Heart left ventricle (tissue), 13 donors: ENCODE data around the gene PACSIN2.

Source experiments
- POLR2A ChIP-seq, 2 donors: fragments of 450-650 bp; IDR thresholded peaks; one replicate each; pipeline ENCODE4 v1.6.1; 2017; ENCODE audit warnings: antibody characterized with exemption in 2 of 2, mild to moderate bottlenecking in 2 of 2, moderate library complexity in 2 of 2
- TF ChIP-seq, protein P1 (sequence below), 12 donors: fragments of 200-600 bp; sonication (generic) in 4 of 12; IDR thresholded peaks; one replicate each; pipeline versions ENCODE4 v1.5.0 to v1.8.0; 2018 to 2022; ENCODE audit warnings: antibody characterized with exemption in 12 of 12, mild to moderate bottlenecking in 5 of 12
- donor health status: ischemic (EF 13 %, LVEDD 7.1; RV severe dilation, severe dysfunction).
- donor health status: DM: no; HTN: yes; CAD: no.
- donor health status: DM: no; HTN: no; CAD: no.
- donor health status: ischemic (EF 25% LVEDD 6.9; RV normal size, moderate dysfunction).
- donor health status: ischemic (EF 25% LVEDD 5.7; RV mildly dilated, moderate dysfunction).
- donor health status: ischemic (EF 35%, LVEDD 5.7; RV mildly dilated, moderate dysfunction).
- donor health status: nonischemic (EF 11% LVEDD 7.7; RV severe dilation, severe dysfunction).
- donor health status: DM: yes; HTN: yes; CAD: no.
- donor health status: PGD.
- donor health status: ischemic (EF 29% LVEDD 5.4; RV normal size, mild dysfunction).
- donor health status: nonischemic (EF 23%, LVEDD 6.1; RV moderate dilation, normal function).

DNA sequence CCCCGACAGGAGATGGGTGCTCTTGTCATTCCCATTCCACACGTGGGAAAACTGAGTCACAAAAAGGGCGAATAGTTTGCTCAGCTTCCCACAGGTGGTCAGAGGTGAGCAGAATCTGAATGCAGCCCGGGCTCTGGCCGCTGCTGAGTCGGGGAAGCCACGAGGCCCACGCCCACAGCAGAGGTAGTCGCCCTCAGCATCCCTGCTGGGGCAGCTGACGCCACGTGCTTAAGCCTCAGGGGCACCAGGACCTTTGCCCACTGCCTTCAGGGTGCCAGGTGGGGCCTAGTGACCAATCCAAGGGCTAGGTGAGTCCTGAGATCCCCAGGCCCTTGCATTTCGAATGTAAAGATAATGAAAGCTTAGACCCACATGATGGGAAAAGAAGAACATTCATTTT, 133.7 kb downstream of the PACSIN2 start:
- no peak for TF ChIP-seq POLR2A (IDR thresholded peaks at IDR 0.05)
- TF ChIP-seq, protein P1, sequence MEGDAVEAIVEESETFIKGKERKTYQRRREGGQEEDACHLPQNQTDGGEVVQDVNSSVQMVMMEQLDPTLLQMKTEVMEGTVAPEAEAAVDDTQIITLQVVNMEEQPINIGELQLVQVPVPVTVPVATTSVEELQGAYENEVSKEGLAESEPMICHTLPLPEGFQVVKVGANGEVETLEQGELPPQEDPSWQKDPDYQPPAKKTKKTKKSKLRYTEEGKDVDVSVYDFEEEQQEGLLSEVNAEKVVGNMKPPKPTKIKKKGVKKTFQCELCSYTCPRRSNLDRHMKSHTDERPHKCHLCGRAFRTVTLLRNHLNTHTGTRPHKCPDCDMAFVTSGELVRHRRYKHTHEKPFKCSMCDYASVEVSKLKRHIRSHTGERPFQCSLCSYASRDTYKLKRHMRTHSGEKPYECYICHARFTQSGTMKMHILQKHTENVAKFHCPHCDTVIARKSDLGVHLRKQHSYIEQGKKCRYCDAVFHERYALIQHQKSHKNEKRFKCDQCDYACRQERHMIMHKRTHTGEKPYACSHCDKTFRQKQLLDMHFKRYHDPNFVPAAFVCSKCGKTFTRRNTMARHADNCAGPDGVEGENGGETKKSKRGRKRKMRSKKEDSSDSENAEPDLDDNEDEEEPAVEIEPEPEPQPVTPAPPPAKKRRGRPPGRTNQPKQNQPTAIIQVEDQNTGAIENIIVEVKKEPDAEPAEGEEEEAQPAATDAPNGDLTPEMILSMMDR (IDR thresholded peaks at IDR 0.05) = no peak
